Central memory CD4-positive, alpha-beta T cell (primary cell): ENCODE results near the gene AP4B1.
"Not testable (repeated sequence)": the region's sequence is repeated elsewhere in the genome, so short reads cannot be mapped to it uniquely, and the experiment has no call there.

Experiments
- DNase-seq: peaks from one replicate; pipeline ENCODE4 v3.0.0; 2022
- total RNA-seq, 3 experiments: gene quantifications; one replicate each; lab custom pipeline; 2026; lab: John Stamatoyannopoulos, UW

The AP4B1 gene
- 49.9 to 78.3 (median 53.6) reads per million in 3 experiments for total RNA-seq

- DNase-seq: peak; percentile 98
Observed at GRCh38 chr1:113904674-113905434, at the start of gene AP4B1, which contains the start of gene DCLRE1B. Gene AP4B1, minus strand, starts transcription at chr1:113904799. Its CDS starts 82 bp downstream, at chr1:113904717. Gene DCLRE1B, plus strand, starts transcription at chr1:113905326. Its CDS starts 261 bp downstream, at chr1:113905587.

- no peak for DNase-seq
Observed at GRCh38 chr1:113951719-113952118, 47.1 kb upstream of the AP4B1 start.

GRCh38 chr1:113950908-113951307, 46.3 kb upstream of the AP4B1 start:
- DNase-seq: no peak

- DNase-seq: peak; percentile 22
Observed at GRCh38 chr1:113949007-113949406, 44.4 kb upstream of the AP4B1 start.

GRCh38 chr1:113948151-113948550, 43.6 kb upstream of the AP4B1 start:
- not testable (repeated sequence) for DNase-seq

- peak; percentile 37 for DNase-seq
Observed at GRCh38 chr1:113947388-113948107, 42.9 kb upstream of the AP4B1 start.

GRCh38 chr1:113946678-113947387, 42.2 kb upstream of the AP4B1 start:
- DNase-seq: no peak

- DNase-seq: no peak
Observed at GRCh38 chr1:113946112-113946511, 41.5 kb upstream of the AP4B1 start.

- DNase-seq: no peak
Observed at GRCh38 chr1:113945329-113945728, 40.7 kb upstream of the AP4B1 start.

GRCh38 chr1:113943028-113943811, 38.6 kb upstream of the AP4B1 start:
- DNase-seq: no peak

GRCh38 chr1:113942527-113942926, 37.9 kb upstream of the AP4B1 start:
- no peak for DNase-seq

- DNase-seq: no peak
Observed at GRCh38 chr1:113941245-113941559, 36.6 kb upstream of the AP4B1 start.

GRCh38 chr1:113940365-113941244, 36.0 kb upstream of the AP4B1 start:
- peak; percentile 48 for DNase-seq

- no peak for DNase-seq
Observed at GRCh38 chr1:113938192-113938591, 33.6 kb upstream of the AP4B1 start.

- no peak for DNase-seq
Observed at GRCh38 chr1:113937146-113937545, 32.5 kb upstream of the AP4B1 start.

- no peak for DNase-seq
Observed at GRCh38 chr1:113935970-113936369, 31.4 kb upstream of the AP4B1 start.

- no peak for DNase-seq
Observed at GRCh38 chr1:113935176-113935575, 30.6 kb upstream of the AP4B1 start.

- DNase-seq: no peak
Observed at GRCh38 chr1:113934511-113935055, 30.0 kb upstream of the AP4B1 start.

GRCh38 chr1:113934006-113934405, 29.4 kb upstream of the AP4B1 start:
- no peak for DNase-seq

- DNase-seq: peak; percentile 70
Observed at GRCh38 chr1:113931451-113931851, 26.9 kb upstream of the AP4B1 start.

GRCh38 chr1:113930499-113931161, 26.0 kb upstream of the AP4B1 start:
- peak; percentile 89 for DNase-seq
